ENCODE results near the gene GAS2L2.

The GAS2L2 gene

DNA sequence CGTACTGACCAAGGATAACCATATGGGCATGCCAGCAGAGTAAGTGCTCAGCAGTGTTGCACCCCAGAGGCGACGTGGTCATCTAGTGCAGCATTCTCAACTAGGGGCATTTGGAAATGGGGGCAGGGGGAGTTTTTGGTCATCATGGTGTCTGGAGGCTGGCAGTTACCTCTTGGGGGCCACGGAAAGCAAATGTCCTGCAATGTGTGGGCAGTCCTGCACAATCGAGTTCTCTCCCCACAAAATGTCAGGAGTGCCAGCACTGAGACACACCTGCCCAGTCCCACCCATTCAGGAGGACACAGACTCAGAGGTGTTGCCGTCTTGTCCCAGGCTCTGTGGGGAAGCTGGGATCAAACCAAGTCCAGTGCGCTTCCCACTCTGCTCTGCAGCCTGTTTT lies 18.6 kb downstream of the GAS2L2 start:
- no peak for TF ChIP-seq CTCF (IDR thresholded peaks at IDR 0.05; ENCODE audit: low read depth, low read length, missing control alignments)
- H3K4me3 ChIP-seq (replicated peaks; ENCODE audit: low read depth, low read length) = no peak overlapping the region

DNA sequence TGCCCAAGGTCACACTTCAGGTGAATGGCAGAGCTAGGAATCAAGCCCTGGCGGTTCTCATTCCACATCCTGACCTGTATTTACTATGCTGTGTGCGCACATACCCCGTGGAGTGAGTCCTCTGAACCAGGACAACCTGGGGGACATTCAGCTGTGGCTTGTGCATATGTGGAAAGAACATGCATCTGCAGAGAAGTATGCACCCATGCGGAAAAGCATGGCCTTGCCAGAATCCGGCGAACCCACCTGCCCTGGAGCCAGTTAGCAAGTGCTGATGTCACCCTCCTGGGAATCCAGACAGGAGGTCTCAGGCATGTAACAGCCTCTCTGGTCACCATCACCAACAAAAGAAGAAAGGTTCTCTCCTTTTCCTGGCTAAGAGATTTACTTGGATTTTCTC lies 19.7 kb downstream of the GAS2L2 start:
- H3K4me3 ChIP-seq (replicated peaks; ENCODE audit: low read depth, low read length) = no peak overlapping the region
- DNase-seq (ENCODE audit: extremely low read depth, low read depth) = no peak
- no peak for TF ChIP-seq CTCF (IDR thresholded peaks at IDR 0.05; ENCODE audit: low read depth, low read length, missing control alignments)

More for the DNA sequence above, 18.6 kb downstream of the GAS2L2 start:
- no peak for DNase-seq (ENCODE audit: extremely low read depth, low read depth)

DNA sequence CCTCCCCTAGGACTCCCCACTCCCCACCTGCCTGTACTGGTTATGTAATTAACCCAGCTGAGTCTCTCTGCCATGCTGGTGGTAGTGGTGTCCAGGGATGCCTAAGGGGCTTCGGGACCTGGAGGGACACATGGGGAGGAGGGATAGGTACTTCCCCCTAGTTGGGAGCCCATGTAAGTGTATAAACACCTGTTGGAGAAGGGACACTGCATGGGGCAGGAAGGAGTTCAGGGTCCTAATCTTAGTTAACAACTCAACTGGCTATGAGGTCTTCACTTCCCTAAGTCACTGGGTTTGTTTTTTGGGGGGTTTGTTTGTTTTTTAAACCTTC lies 20.3 kb downstream of the GAS2L2 start:
- peak overlapping the region; percentile 80 for H3K4me3 ChIP-seq (replicated peaks; ENCODE audit: low read depth, low read length)
- no peak for TF ChIP-seq CTCF (IDR thresholded peaks at IDR 0.05; ENCODE audit: low read depth, low read length, missing control alignments)
- DNase-seq (ENCODE audit: extremely low read depth, low read depth) = no peak

DNA sequence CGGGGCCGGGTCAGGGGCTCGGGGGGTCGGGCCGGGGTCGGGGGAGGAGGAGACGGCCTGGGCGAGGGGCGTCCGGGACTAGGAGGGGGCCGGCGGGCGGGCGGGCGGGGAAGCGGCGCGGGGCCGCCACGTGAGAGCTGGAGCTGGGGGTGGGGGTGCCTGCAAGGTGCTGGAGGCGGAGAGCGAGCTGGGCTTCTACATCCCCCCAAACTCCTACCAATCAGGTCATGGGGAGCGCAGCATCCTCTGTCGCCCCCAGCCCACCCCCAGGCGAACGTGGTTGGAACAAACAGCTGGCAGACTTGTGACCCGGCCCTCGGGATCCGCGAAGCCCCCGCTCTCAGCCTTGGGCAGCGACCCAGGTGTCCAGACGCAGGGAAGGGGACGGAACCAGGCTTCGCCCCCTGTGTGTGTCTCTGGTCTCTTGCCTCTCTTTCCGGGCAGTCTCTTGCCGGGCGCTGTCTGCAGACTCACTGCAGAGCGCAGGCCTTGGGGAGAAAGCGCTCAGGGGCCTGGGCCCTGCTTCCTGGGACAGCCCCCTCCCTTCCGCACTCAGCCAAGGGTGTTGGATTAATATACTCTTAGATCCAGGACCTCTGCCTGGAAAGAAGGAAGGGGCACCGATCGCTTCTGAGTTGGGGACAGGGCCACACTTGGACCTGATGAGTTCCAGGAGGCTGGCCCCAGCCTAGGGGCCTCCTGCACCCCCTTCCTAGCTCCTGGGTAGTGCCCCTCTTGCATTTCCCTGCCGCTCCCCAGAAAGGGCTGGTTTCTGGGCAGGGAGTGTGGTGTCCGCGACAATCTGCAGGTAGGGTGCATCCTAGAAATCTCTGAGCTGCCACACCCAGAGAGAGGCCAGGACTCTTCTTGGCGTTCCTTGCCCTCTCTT lies 20.9 kb downstream of the GAS2L2 start:
- peak overlapping the region; percentile 80 for H3K4me3 ChIP-seq (replicated peaks; ENCODE audit: low read depth, low read length)

DNA sequence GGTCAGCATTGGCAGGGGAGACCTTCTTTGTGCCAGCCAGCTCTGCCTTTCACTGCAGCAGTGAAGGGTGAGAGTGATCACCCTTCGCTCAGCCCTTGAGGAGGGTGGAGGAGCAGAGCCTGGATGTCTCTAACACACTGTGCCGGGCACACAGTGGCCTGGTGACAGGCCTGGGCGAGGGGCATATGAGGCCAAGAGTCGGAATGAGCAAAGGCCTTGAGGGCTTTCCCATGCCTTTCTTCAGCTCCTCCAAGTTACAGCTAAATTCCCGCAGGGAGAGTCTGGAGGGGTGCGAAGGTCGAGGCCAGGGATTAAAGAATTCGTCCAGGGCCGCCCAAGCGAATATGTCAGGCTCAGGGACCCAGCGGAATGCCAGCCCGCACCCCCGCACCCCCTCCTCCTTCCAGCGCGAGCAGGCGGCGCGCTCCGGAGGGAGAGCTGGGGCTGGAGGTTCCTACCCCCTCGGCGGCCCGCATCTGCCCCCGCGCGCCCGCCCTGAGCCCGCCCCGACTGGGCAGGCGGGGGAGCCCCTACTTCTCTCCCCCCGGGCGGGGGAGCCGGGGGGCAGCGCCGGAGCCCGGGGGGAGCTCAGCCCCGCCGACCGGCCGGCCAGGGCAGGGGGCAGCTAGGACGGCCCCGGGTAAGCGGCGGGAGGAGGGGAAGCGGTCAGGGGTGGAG lies 21.7 kb downstream of the GAS2L2 start, which contains the start of gene RASL10B:
RASL10B (plus strand) TSS at position 401 of the 678 bp plus-strand sequence. CDS start 3,546 bp downstream, outside the sequence.
- DNase-seq (ENCODE audit: extremely low read depth, low read depth) = no peak
- H3K4me3 ChIP-seq (replicated peaks; ENCODE audit: low read depth, low read length) = peak within 1 kb of the TSS; percentile 80
- TF ChIP-seq CTCF (IDR thresholded peaks at IDR 0.05; ENCODE audit: low read depth, low read length, missing control alignments) = no peak

More for the DNA sequence above, 20.9 kb downstream of the GAS2L2 start:
- DNase-seq (ENCODE audit: extremely low read depth, low read depth) = no peak
- TF ChIP-seq CTCF (IDR thresholded peaks at IDR 0.05; ENCODE audit: low read depth, low read length, missing control alignments) = no peak

- no peak overlapping the region for H3K4me3 ChIP-seq (replicated peaks; ENCODE audit: low read depth, low read length)
- no peak for TF ChIP-seq CTCF (IDR thresholded peaks at IDR 0.05; ENCODE audit: low read depth, low read length, missing control alignments)
These were observed 22.5 kb downstream of the GAS2L2 start for GRCh38 chr17:35730400-35731005.

More at GRCh38 chr17:35730400-35731005, 22.5 kb downstream of the GAS2L2 start:
- DNase-seq (ENCODE audit: extremely low read depth, low read depth) = no peak

All from HFF-Myc (cell line).